Keratinocyte (primary cell): Measurements from ENCODE around the gene WBP4. TPM values are rescaled to one million over a fixed set of nuclear protein-coding genes. Genes with fewer than 3 reads are reported as not detected.
"Not testable (repeated sequence)": the region's sequence is repeated elsewhere in the genome, so short reads cannot be mapped to it uniquely, and the experiment has no call there.

Source experiments
- DNase-seq: peaks from one replicate; pipeline ENCODE4 v3.0.0-alpha.2; 2011; ENCODE audit warnings: low read depth, missing footprints, low spot score
- FAIRE-seq: peaks from 2 replicates; lab custom pipeline; 2011; peaks lifted over from hg19 to GRCh38; lab: Jason Lieb, UNC
- H2AFZ ChIP-seq: 2 replicates; pipeline ENCODE4 v1.6.0; 2012; ENCODE audit warnings: low read length, control low read depth, inconsistent platforms; ENCODE audit not compliant: control insufficient read depth
- H3K27ac ChIP-seq: 2 replicates; pipeline ENCODE4 v1.5.1; 2011; ENCODE audit warnings: low read length; ENCODE audit not compliant: control insufficient read depth, insufficient read depth
- H3K27me3 ChIP-seq: 3 replicates; pipeline ENCODE4 v1.6.0; 2011; ENCODE audit warnings: low read length; ENCODE audit not compliant: control insufficient read depth, insufficient read depth; ENCODE audit errors: extremely low read depth
- H3K36me3 ChIP-seq, 2 experiments: 2 replicates in 1 of 2; 3 replicates in 1 of 2; pipeline ENCODE4 v1.5.1; 2011; ENCODE audit warnings: low read length in 2 of 2, mild to moderate bottlenecking in 1 of 2; ENCODE audit not compliant: control insufficient read depth in 2 of 2, insufficient read depth in 2 of 2; ENCODE audit errors: extremely low read depth in 1 of 2
- H3K4me1 ChIP-seq: 3 replicates; pipeline ENCODE4 v1.5.1; 2011; ENCODE audit warnings: low read length; ENCODE audit not compliant: control insufficient read depth, insufficient read depth; ENCODE audit errors: extremely low read depth
- H3K4me2 ChIP-seq: 3 replicates; pipeline ENCODE4 v1.6.0; 2011; ENCODE audit warnings: low read depth, low read length; ENCODE audit not compliant: control insufficient read depth, insufficient read depth; ENCODE audit errors: extremely low read depth
- H3K4me3 ChIP-seq, 3 experiments: fragments of 200-600 bp in 1 of 3; sonication (generic) in 1 of 3; 2 replicates in 2 of 3; 3 replicates in 1 of 3; pipeline ENCODE4 v1.5.1; 2011 to 2016; ENCODE audit warnings: low read length in 3 of 3, mild to moderate bottlenecking in 3 of 3, control low read depth in 2 of 3, inconsistent platforms in 1 of 3, low read depth in 1 of 3, mixed read lengths in 1 of 3, mixed run types in 1 of 3, moderate library complexity in 1 of 3; ENCODE audit not compliant: control insufficient read depth in 2 of 3, insufficient read depth in 2 of 3; ENCODE audit errors: extremely low read depth in 1 of 3
- H3K79me2 ChIP-seq: 2 replicates; pipeline ENCODE4 v1.6.0; 2012; ENCODE audit warnings: low read length; ENCODE audit not compliant: control insufficient read depth, insufficient read depth
- H3K9ac ChIP-seq: 3 replicates; pipeline ENCODE4 v1.6.0; 2011; ENCODE audit warnings: low read length; ENCODE audit not compliant: control insufficient read depth, insufficient read depth; ENCODE audit errors: extremely low read depth
- H3K9me1 ChIP-seq: 3 replicates; pipeline ENCODE4 v1.6.0; 2011; ENCODE audit warnings: low read length; ENCODE audit not compliant: control insufficient read depth, insufficient read depth; ENCODE audit errors: extremely low read depth
- H3K9me3 ChIP-seq: 2 replicates; pipeline ENCODE4 v1.5.1; 2012; ENCODE audit warnings: low read depth, low read length; ENCODE audit not compliant: control insufficient read depth
- H4K20me1 ChIP-seq: 3 replicates; pipeline ENCODE4 v1.6.0; 2011; ENCODE audit warnings: low read length; ENCODE audit not compliant: control insufficient read depth, insufficient read depth; ENCODE audit errors: extremely low read depth
- EZH2 ChIP-seq: IDR thresholded peaks from one replicate; pipeline ENCODE4 v1.6.1; 2012; ENCODE audit warnings: inconsistent platforms, mild to moderate bottlenecking, low read length, moderate library complexity
- dilution Hi-C: fragments of 300-500 bp; cut with MboI; formaldehyde crosslinking; loops from one replicate; pipeline ENCODE4 v1.7.0; 2020; ENCODE audit warnings: low sequenced_read_pairs; ENCODE audit not compliant: extremely low pct_ligation_motif_present
- polyA plus RNA-seq, 5 experiments: library from polyadenylated mRNA; depleted of rRNA in 3 of 5; stranded (reverse) in 3 of 5; stranded (forward) in 1 of 5; unstranded in 1 of 5; fragments of >200 nt; gene quantifications; 1 replicate in 1 of 5; 2 replicates in 3 of 5; 3 replicates in 1 of 5; pipeline versions ENCODE4 v1.2.1 to v1.2.3, GENCODE V29; 2011 to 2012; ENCODE audit warnings: missing spikeins in 2 of 5, low read depth in 1 of 5, low replicate concordance in 1 of 5
- TF ChIP-seq, protein P1 (sequence below), 3 experiments: IDR thresholded peaks in 1 of 3; conservative IDR thresholded peaks in 1 of 3; optimal IDR thresholded peaks in 1 of 3; 2 replicates in 2 of 3; 3 replicates in 1 of 3; pipeline versions ENCODE3 to v1.5.1; 2011; ENCODE audit warnings: low read length in 3 of 3, mild to moderate bottlenecking in 3 of 3, moderate library complexity in 2 of 3, control low read depth in 1 of 3, inconsistent platforms in 1 of 3; ENCODE audit not compliant: insufficient read depth in 2 of 3; ENCODE audit errors: extremely low read depth in 1 of 3

The WBP4 gene
- polyA plus RNA-seq, 1 donor (not counting 4 experiments of a cell fraction or from before 2014, with no cell fraction given) = 13.5 TPM

DNA sequence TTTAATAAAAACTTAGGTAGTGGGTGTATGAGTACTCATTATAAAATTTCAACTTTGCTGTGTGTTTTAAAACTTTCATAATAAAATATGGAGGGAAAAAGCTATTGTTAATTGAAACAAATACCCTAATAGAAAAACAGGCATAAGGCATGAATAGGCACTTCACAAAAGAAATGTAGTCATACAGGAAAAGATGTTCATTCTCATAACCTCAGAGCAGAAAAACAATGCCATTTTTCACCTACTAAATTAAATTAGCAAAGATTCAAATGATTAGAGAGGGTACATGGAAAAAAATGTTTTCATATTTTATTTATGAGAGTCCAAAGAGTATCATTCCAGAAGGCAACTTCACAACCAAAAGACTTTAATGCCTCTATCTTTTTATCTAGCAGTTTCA lies 21.6 kb upstream of the WBP4 start:
- Histone ChIP-seq H3K79me2 (peaks cover 25% of the 10 kb centered on the region), H3K9ac (no peak overlapping the region), H3K4me3 (no peak overlapping the region), H3K27ac (no peak overlapping the region), H2AFZ (no peak overlapping the region), H3K36me3 (peaks cover 0 to 2% of the 10 kb centered on the region in 2 experiments), H3K4me2 (no peak overlapping the region), H3K9me1 (no peaks in the 10 kb centered on the region), H3K4me1 (no peaks in the 10 kb centered on the region), H3K9me3 (no peaks in the 10 kb centered on the region), H3K27me3 (no peaks in the 10 kb centered on the region), H4K20me1 (no peaks in the 10 kb centered on the region)
- no peak for TF ChIP-seq EZH2
- TF ChIP-seq, protein P1, sequence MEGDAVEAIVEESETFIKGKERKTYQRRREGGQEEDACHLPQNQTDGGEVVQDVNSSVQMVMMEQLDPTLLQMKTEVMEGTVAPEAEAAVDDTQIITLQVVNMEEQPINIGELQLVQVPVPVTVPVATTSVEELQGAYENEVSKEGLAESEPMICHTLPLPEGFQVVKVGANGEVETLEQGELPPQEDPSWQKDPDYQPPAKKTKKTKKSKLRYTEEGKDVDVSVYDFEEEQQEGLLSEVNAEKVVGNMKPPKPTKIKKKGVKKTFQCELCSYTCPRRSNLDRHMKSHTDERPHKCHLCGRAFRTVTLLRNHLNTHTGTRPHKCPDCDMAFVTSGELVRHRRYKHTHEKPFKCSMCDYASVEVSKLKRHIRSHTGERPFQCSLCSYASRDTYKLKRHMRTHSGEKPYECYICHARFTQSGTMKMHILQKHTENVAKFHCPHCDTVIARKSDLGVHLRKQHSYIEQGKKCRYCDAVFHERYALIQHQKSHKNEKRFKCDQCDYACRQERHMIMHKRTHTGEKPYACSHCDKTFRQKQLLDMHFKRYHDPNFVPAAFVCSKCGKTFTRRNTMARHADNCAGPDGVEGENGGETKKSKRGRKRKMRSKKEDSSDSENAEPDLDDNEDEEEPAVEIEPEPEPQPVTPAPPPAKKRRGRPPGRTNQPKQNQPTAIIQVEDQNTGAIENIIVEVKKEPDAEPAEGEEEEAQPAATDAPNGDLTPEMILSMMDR (optimal IDR thresholded peaks at IDR 0.05 in 1 of 3, IDR thresholded peaks at IDR 0.05 in 1 of 3, conservative IDR thresholded peaks at IDR 0.05 in 1 of 3; ENCODE audit: extremely low read depth in 1 of 3, insufficient read depth in 2 of 3, low read length in 3 of 3) = no peak
- FAIRE-seq = no peak
- DNase-seq = no peak
- dilution Hi-C loops = no loop called here

- Histone ChIP-seq H3K27me3 (no peaks in the 10 kb centered on the region), H3K4me3 (no peak overlapping the region), H3K27ac (no peak overlapping the region), H3K9ac (no peak overlapping the region), H2AFZ (no peak overlapping the region), H3K9me3 (no peaks in the 10 kb centered on the region), H3K4me1 (no peaks in the 10 kb centered on the region), H3K36me3 (peaks cover 0 to 2% of the 10 kb centered on the region in 2 experiments), H3K9me1 (no peaks in the 10 kb centered on the region), H3K4me2 (no peak overlapping the region), H4K20me1 (no peaks in the 10 kb centered on the region), H3K79me2 (peaks cover 23% of the 10 kb centered on the region)
- dilution Hi-C loops = no loop called here
- TF ChIP-seq EZH2 = no peak
- TF ChIP-seq, protein P1 (optimal IDR thresholded peaks at IDR 0.05 in 1 of 3, IDR thresholded peaks at IDR 0.05 in 1 of 3, conservative IDR thresholded peaks at IDR 0.05 in 1 of 3; ENCODE audit: extremely low read depth in 1 of 3, insufficient read depth in 2 of 3, low read length in 3 of 3) = no peak
- DNase-seq (no peak), FAIRE-seq (no peak)
These were observed 20.6 kb upstream of the WBP4 start for GRCh38 chr13:41040584-41041334.

GRCh38 chr13:41042419-41042818 lies 18.9 kb upstream of the WBP4 start:
- DNase-seq, dilution Hi-C loops, H3K9me1 ChIP-seq, H3K36me3 ChIP-seq, H2AFZ ChIP-seq, H3K4me1 ChIP-seq, H4K20me1 ChIP-seq, H3K27me3 ChIP-seq, H3K9me3 ChIP-seq, H3K4me2 ChIP-seq, H3K4me3 ChIP-seq, FAIRE-seq, H3K27ac ChIP-seq, H3K9ac ChIP-seq: not testable (repeated sequence)
- peaks cover 18% of the 10 kb centered on the region for H3K79me2 ChIP-seq
